Progenitor cell of endocrine pancreas (in vitro differentiated cells): Measurements from ENCODE around the gene TBXT. TPM values are rescaled to one million over a fixed set of nuclear protein-coding genes. Genes with fewer than 3 reads are reported as not detected.
A peak's percentile ranks its signal among the peaks of the same experiment; 100 is the strongest.

ENCODE experiments used
- DNase-seq: peaks from one replicate; pipeline ENCODE4 v3.0.0; 2021; ENCODE audit warnings: low spot score; ENCODE audit not compliant: unreplicated experiment
- H3K27ac Mint-ChIP-seq: 2 replicates; pipeline ENCODE4 v1.8.0; 2021; ENCODE audit warnings: mild to moderate bottlenecking, moderate library complexity, mixed read lengths
- H3K27me3 Mint-ChIP-seq: 2 replicates; pipeline ENCODE4 v1.8.0; 2021; ENCODE audit warnings: mixed read lengths
- H3K36me3 Mint-ChIP-seq: 2 replicates; pipeline ENCODE4 v1.8.0; 2022; ENCODE audit warnings: mixed read lengths; ENCODE audit not compliant: insufficient read depth
- H3K4me1 Mint-ChIP-seq: 2 replicates; pipeline ENCODE4 v1.8.0; 2021; ENCODE audit warnings: low read depth, mixed read lengths
- H3K4me3 Mint-ChIP-seq: 2 replicates; pipeline ENCODE4 v1.8.0; 2021; ENCODE audit warnings: low read depth, mild to moderate bottlenecking, moderate library complexity, mixed read lengths
- H3K9me3 Mint-ChIP-seq: 2 replicates; pipeline ENCODE4 v1.8.0; 2021; ENCODE audit warnings: low read depth, mixed read lengths
- total RNA-seq: library from RNA; stranded (reverse); gene quantifications from 2 replicates; pipeline ENCODE4 v1.2.1, GENCODE V29; 2021
- TF ChIP-seq, protein P1 (sequence below): fragments of 200-600 bp; sonication (generic); IDR thresholded peaks from one replicate; pipeline ENCODE4 v1.5.0; 2021; ENCODE audit warnings: antibody characterized with exemption, mild to moderate bottlenecking; ENCODE audit not compliant: unreplicated experiment

TBXT gene
- total RNA-seq, 1 donor from 2014 or later: not detected

DNA sequence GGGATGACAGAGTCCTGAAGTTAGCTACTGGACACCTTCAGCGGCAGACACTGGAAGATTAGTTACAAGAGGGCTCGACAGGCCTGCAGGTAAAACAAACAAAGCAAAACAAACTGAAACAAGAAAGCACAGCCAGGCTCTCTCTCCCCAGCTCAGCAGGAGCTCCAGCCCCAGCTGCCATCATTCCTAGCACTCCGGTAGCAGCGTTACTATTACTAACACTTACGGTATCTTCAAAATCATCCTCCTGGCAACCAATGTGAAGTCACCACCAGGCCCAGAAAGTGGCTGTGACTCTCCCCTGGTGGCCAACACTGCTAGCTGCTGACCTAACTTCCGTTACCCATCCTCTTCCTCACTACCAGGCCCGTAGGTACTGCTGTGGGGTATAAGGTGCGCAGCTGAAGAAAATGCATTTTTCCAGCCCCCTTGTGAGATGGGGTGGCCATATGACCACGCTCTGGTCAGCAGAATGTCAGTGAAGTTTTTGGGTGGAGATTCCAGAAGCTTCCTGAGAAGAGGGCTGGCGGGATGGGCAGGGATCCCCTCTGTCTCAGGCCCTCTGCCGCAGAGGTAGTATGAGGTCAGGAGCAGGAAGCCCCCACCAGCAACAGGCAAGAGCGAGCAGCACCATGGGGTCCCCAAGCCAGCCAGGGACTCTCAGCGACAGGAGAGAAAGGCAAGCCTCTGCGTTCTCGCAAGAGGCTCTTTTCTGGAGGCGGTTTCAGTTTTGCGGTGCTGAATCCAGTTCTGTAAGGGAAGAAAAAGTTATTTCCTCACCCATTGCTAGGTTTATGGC is 37.4 kb upstream of the TBXT start:
- Mint-ChIP-seq H3K4me3 (no peak overlapping the region), H3K4me1 (peaks cover 15% of the 10 kb centered on the region), H3K27ac (peak overlapping the region; percentile 34), H3K9me3 (no peaks in the 10 kb centered on the region), H3K27me3 (peaks cover 10% of the 10 kb centered on the region), H3K36me3 (no peaks in the 10 kb centered on the region)
- TF ChIP-seq, protein P1, sequence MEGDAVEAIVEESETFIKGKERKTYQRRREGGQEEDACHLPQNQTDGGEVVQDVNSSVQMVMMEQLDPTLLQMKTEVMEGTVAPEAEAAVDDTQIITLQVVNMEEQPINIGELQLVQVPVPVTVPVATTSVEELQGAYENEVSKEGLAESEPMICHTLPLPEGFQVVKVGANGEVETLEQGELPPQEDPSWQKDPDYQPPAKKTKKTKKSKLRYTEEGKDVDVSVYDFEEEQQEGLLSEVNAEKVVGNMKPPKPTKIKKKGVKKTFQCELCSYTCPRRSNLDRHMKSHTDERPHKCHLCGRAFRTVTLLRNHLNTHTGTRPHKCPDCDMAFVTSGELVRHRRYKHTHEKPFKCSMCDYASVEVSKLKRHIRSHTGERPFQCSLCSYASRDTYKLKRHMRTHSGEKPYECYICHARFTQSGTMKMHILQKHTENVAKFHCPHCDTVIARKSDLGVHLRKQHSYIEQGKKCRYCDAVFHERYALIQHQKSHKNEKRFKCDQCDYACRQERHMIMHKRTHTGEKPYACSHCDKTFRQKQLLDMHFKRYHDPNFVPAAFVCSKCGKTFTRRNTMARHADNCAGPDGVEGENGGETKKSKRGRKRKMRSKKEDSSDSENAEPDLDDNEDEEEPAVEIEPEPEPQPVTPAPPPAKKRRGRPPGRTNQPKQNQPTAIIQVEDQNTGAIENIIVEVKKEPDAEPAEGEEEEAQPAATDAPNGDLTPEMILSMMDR: peak; percentile 28
- no peak for DNase-seq

DNA sequence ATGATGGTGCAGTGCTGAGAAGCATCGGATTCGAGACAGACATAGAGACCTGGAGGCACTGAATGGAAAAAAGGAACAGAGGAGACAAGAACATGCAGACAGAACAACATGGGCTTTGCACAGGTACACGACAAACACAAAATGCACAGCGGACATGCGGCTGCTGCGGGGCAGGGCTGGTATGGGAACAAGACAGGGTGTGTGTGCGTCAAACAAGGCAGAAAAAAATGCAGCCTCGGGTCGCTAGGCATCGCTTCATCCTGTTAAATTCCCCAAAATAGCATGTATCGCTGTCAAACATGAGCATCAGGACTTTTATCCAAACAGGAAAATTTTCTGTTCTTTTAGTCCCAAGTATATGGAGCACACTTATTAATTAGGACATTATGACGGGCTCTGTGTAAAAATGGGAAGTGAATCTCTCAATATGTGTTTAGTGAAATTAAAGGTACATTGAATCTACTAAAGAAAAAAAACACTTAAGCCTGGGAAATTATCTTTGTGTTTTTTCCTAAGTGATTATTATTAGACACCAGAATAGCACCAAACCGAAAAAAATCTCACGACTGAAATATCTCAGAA is 36.1 kb upstream of the TBXT start:
- TF ChIP-seq, protein P1: no peak
- H3K4me3 Mint-ChIP-seq: no peak overlapping the region
- H3K36me3 Mint-ChIP-seq: no peaks in the 10 kb centered on the region
- no peaks in the 10 kb centered on the region for H3K9me3 Mint-ChIP-seq
- no peak overlapping the region for H3K27ac Mint-ChIP-seq
- peaks cover 10% of the 10 kb centered on the region for H3K27me3 Mint-ChIP-seq
- peaks cover 15% of the 10 kb centered on the region for H3K4me1 Mint-ChIP-seq
- no peak for DNase-seq

DNA sequence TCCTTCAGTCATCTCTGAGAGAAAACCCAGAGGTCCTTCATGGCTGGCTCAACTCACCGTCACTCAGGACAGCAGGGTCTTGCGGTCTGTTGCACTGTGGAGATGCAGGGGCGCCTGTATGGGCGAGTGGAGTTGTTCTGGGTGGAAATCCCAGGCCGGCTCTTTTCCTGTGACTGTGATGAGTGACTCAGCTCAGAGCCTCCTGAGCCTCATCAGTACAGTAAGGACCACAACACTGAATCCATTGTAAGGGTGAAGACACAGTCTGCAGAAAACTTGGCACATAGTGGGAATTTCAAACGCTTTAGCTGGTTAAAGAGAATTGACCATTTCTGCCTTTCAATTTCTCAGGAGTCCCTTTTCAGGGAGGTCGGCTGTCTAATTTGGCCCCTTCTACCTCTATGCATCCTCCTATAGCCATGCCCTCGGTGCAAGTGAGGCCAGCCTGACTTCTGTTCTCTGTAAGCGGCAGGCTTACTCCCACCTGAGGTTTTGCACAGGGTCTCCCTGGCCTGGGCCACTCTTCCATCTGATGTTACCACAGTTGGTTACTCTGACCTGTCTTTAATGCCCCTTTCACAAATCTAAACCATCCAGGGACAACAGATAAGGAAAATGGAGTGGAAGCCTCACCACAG is 35.5 kb upstream of the TBXT start:
- TF ChIP-seq, protein P1: no peak
- peaks cover 12% of the 10 kb centered on the region for H3K27me3 Mint-ChIP-seq
- H3K36me3 Mint-ChIP-seq: no peaks in the 10 kb centered on the region
- no peak for DNase-seq
- H3K9me3 Mint-ChIP-seq: no peaks in the 10 kb centered on the region
- peaks cover 15% of the 10 kb centered on the region for H3K4me1 Mint-ChIP-seq
- no peak overlapping the region for H3K27ac Mint-ChIP-seq
- no peak overlapping the region for H3K4me3 Mint-ChIP-seq

DNA sequence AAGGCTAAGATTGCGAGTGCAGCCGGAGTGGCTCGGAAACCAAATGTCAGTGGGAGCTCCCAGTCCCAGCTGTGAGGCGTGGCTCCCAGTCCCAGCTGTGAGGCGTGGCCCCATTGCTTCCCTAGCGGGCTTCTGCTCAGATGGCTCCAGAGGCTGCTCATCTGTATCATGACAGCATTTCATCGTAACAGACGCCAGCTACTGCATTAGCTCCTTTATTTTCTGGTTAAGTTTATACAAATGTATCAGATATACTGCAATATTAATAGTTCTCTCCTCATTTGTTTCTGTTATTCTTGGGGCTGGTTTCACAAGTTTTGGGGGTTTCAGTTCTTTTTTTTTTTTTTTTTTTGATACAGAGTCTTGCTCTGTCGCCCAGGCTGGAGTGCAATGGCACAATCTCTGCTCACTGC is 34.7 kb upstream of the TBXT start:
- no peak for DNase-seq
- H3K36me3 Mint-ChIP-seq: no peaks in the 10 kb centered on the region
- TF ChIP-seq, protein P1: no peak
- peaks cover 15% of the 10 kb centered on the region for H3K4me1 Mint-ChIP-seq
- no peaks in the 10 kb centered on the region for H3K9me3 Mint-ChIP-seq
- no peak overlapping the region for H3K27ac Mint-ChIP-seq
- H3K4me3 Mint-ChIP-seq: no peak overlapping the region
- peaks cover 19% of the 10 kb centered on the region for H3K27me3 Mint-ChIP-seq

DNA sequence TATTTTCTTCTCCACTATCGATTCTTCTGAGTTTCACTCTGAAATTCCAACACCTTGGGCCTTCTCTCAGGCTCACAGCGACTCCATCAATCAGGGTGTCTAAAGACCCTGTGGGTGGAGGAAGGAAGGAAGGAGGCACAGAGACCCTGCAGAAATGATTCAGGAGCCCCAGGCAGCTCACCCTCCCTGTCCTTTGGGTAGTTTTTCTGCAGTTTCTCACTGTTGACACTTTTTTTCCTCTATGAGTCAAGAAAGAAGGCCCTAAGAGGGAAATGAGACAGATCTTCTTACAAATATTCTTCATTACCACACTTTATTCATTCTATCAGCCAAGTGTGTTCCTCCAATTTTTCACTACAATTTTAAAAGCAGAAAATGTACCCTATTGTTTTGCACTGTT is 34.2 kb upstream of the TBXT start:
- Mint-ChIP-seq H3K27me3 (peaks cover 19% of the 10 kb centered on the region), H3K27ac (no peak overlapping the region), H3K4me1 (peaks cover 15% of the 10 kb centered on the region), H3K9me3 (no peaks in the 10 kb centered on the region), H3K4me3 (no peak overlapping the region), H3K36me3 (no peaks in the 10 kb centered on the region)
- DNase-seq: no peak
- TF ChIP-seq, protein P1: no peak
